Myocyte (in vitro differentiated cells): Measurements from ENCODE around the gene PLEKHG3. TPM values are rescaled to one million over a fixed set of nuclear protein-coding genes. Genes with fewer than 3 reads are reported as not detected.
"Not testable (repeated sequence)": the region's sequence is repeated elsewhere in the genome, so short reads cannot be mapped to it uniquely, and the experiment has no call there.

Source experiments
- DNase-seq: peaks from one replicate; pipeline ENCODE4 v3.0.0-alpha.2; 2012; ENCODE audit warnings: low read depth
- polyA plus RNA-seq: library from polyadenylated mRNA; unstranded; fragments of >200 nt; gene quantifications from one replicate; pipeline ENCODE4 v1.2.1, GENCODE V29; 2012; ENCODE audit warnings: missing spikeins
- total RNA-seq: library from RNA; depleted of rRNA; stranded (reverse); fragments of >200 nt; gene quantifications from 2 replicates; pipeline ENCODE4 v1.2.3, GENCODE V29; 2014

PLEKHG3 gene
- total RNA-seq = 4.4 and 5.2 TPM in 2 replicates
- 5.8 TPM for polyA plus RNA-seq

DNA sequence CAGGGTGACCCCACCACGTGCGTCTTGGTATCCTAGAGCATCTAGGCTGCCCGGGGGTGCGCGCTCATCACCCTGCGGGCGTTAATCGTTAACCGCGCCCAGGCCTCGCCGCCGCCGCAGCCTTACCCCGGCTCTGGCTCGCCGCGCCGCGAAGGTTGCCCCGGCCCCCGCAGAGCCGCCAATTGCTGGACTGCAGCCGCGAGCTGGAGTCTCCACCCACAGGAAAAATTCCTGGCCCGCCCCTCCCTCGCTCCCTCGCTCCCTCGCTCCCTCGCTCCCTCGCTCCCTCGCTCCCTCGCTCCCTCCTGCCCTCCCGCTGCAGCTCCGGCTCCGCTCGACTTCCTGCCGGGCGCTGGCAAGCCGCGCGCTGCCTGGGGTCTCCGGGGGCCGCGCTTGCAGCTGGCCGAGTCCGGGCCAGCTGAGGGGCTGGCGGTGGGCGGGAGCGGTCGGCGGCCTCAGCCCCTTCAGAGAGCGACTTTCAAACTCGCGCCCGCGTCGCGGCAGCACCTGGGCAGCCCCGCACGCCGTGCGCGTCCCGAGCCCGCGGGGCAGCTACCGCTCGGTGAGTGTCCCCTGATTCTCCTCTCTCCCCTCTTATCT, at the start of gene PLEKHG3:
TSS of gene PLEKHG3 (plus strand) at position 282 of the 600 bp plus-strand sequence. CDS start 23,208 bp downstream, outside the sequence.
- peak; percentile 68 for DNase-seq

DNA sequence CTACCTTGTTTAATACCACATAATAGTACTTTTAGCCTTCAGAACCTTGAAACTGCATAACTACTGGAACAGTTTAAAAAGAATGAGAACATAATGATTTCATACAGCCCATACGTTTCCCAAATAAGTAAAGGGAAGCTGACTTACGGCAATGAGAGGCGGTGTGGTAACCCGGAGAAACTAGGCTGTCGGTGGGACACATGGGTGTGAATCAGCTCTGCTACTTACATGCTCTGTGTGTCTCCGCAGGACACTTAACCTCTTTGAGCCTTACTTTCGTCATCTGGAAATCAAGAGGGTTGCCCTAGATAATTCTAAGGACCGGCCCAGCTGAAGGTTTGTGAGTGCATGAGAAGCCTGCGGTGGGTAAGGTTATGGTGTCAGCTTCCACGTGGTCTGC, 49.3 kb upstream of the PLEKHG3 start:
- no peak for DNase-seq

DNA sequence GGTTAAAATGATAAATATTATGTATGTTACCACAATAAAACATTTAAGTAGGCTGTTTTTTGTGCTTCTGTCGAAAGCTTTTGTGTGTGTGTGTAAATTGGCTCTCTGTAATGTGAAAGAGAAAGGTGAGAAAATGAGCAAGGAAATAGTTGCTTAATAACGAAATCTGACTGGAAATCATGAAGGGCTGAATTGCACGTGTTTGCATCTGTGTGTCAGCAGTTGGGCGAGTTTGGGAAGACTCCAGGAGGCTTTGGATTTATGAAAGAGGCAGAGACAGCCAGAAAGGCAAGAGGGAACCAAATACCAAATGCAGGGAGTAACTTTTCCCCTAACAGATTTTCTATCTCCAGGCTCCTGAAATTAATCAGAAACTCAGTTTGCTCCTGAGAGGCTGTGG, 47.2 kb upstream of the PLEKHG3 start:
- DNase-seq = peak; percentile 62

DNA sequence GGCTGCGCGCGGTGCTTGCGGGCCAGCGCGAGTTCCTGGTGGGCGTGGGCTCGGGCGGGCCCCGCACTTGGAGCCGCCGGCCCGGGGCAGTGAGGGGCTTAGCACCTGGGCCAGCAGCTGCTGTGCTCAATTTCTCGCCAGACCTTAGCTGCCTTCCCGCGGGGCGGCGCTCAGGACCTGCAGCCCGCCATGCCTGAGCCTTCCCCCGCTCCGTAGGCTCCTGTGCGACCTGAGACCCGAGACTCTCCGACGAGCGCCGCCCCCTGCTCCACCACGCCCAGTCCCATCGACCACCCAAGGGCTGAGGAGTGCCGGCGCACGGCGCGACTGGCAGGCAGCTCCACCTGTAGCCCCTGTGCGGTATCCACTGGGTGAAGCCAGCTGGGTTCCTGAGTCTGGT, 46.0 kb upstream of the PLEKHG3 start:
- no peak for DNase-seq

DNA sequence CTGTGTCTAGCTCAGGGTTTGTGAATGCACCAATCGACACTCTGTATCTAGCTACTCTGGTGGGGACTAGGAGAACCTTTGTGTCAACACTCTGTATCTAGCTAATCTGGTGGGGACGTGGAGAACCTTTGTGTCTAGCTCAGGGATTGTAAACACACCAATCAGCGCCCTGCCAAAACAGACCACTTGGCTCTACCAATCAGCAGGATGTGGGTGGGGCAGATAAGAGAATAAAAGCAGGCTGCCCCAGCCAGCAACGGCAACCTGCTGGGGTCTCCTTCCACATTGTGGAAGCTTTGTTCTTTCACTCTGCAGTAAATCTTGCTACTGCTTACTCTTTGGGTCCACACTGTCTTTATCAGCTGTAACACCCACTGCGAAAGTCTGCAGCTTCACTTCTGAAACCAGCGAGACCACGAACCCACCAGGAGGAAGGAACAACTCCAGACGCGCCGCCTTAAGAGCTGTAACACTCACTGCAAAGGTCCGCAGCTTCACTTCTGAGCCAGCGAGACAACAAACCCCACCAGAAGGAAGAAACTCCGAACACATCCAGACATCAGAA, 45.4 kb upstream of the PLEKHG3 start:
- not testable (repeated sequence) for DNase-seq

DNA sequence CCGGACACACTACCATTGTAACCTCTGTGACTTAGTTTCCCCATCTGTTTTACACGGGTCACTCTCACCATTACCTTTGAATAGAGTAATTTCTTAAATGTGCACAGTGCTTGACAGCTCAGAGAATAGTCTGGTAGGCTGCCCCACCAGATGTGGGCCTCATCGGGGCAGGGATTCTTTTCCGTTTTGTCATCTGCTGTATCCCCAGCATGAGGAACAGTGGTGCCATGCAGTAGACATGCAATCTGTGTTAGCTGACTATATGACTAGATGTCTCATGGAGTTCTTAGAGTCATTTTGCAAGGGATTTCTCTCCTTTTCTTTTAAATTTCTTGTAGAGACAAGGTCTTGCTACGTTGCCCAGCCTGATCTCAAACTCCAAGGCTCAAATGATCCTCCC, 44.9 kb upstream of the PLEKHG3 start:
- DNase-seq = no peak

DNA sequence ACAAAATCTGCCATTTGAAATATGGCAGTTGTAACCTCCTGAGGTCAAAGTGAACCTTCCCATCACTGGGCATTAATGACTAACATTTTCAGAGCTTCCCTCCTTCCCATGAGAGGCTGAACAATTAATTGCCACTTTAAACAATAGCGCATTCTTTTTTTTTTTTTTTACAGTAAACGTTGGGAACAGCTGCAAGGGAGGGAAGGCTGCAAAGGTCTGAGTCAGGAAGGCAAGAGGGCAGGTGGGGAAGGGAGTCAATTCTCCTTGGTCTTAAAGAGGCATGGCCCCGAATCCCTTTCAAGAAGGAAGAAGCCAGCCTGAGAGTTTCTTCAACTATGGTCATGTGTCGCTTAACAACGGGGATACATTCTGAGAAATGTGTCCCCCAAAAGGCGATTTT, 41.0 kb upstream of the PLEKHG3 start:
- DNase-seq = peak; percentile 77

DNA sequence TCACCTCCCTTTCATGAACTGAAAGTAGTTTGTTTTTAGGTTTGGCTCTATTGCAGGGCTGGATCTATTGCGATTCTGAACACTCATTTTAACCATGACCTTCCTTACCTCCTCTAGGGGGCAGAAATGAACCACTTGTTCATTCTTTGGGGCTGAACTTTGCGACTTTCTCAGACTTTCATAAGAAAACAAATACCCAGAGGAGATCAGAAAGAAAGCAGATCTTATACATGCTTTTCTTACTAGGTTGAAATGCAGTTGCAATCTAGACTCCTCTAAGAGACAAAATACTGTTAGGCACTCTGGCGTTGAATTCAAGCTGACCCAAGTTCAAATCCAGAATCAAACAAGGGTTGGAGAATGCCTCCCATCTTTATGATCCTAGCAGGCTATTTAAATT, 32.6 kb upstream of the PLEKHG3 start:
- DNase-seq = peak; percentile 76

DNA sequence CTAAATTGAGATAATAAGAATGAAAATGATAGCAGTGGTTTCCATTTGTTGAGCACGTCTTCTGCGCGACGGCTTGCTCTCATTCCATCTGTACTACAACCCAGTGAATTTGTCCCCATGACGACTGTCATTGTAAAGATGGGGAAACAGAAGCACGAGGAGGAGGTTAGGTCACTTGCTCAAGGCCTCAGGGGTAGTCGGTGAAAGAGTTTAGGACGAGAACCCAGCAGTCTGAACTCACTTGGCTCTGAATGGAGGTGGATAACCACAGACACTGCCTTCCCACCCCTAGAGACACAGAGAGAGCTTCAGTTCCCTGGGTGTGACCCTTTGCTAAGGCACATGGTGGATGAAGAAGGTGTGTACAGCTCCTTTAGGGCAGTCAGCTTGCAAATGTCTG, 30.9 kb upstream of the PLEKHG3 start:
- no peak for DNase-seq

DNA sequence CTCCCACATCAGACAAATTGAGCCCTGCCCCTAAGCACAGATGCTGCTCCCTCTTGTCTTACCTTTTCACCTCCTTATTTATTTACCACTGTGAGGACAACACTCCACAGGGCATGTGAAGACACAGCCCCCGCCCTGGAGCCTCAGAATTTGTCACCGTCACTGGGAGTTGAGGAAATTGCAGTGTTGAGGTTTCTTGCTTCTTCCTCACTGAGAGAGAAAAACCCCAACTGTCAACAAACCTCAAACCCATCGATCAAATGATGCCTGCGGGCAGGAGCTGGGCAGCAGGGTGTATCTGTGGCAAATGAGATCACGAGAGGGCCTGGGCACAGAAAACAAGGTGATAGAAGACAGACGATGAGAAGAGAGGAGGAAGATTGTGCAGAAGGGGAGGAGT, 30.5 kb upstream of the PLEKHG3 start:
- peak; percentile 55 for DNase-seq

DNA sequence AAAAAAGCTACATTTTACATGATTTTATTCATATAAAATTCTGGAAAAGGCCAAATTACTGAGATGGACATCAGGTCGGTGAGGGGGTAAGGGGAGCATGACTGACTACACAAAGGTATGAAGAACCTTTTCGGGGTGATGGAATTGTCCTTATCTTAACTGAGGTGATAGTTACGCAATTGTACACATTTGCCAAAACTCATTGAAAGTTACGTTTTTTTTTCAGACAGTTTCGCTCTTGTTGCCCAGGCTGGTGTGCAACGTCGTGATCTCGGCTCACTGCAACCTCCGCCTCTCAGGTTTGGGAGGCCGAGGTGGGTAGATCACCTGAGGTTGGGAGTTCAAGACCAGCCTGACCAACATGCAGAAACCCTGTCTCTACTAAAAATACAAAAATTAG, 29.4 kb upstream of the PLEKHG3 start:
- no peak for DNase-seq

DNA sequence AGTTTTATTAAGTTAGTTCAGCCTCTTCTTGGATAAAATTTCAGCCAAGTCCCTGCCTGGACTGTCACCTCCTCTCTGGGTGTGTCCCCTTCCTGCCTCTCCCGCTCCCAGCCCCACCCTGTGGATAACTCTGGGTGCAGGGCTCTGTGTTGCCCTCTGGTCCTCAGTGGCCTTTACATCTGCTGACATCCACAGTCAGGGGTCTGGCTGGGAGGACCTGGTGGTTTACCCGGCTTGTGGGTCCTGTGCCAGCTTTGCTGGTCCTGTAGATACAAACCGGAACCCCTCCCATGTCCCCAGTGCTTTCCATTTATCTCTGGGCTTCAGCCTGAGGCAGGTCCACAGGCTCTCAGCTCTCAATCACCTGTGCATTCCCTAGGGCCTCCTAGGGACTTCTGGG, 28.9 kb upstream of the PLEKHG3 start:
- no peak for DNase-seq

DNA sequence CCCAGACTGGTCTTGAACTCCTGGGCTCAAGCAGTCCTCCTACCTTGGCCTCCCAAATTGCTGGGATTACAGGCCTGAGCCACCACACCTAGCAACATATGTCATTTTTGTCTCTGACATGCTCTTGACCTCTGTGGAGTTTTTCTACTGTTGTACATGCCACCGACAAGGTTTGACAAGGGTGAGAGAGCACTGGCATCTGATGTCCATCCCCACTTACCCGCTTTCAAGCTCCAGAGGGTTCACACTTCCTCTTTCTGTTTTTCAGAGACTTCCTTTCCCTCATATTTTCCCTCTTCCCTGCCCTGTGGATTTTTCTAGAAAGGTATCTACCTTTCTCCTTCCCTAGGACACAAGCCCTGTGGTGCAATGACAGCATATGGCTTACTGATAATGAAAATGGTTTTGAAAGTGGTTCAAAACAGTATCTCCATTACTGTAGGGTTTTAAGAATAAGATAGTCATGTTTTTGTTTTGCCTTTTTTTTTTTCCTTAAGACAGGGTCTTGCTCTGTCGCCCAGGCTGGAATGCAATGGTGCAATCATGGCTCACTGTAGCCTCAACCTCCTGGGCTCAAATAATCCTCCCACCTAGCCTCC, 27.7 kb upstream of the PLEKHG3 start:
- no peak for DNase-seq

DNA sequence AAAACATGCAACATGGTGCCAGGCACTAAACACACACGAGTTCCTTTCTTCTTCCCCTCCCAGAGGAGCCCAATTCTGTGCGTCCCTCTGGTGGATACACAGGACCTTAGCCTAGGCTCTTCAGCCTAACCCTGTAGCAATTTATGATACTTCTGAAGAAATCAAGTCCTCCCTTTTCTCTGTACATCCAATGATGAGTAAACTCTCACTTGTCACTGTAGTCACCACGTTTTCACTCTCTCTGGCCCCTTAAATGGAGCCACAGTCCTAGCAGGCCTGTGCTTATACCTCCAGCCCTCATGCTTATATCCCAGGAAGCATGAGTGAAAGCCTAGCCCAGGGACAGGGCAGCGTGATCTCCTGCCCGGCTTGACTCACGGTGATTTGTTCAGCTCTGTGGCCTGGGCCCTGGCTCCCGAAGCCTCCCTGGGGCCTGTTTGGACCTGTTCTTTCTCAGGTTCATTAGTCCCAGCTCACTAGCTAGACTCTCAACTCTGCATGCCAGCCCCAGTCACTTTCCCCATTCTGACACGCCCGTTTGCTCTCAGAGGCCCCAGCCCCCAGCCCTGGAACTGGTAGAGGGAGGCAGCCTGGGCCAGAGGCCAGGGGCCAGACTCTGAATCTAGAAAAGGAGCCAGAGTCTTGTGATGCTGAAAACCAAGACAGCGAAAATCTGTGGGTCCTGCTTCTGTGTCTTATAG, 24.1 kb upstream of the PLEKHG3 start:
- no peak for DNase-seq

DNA sequence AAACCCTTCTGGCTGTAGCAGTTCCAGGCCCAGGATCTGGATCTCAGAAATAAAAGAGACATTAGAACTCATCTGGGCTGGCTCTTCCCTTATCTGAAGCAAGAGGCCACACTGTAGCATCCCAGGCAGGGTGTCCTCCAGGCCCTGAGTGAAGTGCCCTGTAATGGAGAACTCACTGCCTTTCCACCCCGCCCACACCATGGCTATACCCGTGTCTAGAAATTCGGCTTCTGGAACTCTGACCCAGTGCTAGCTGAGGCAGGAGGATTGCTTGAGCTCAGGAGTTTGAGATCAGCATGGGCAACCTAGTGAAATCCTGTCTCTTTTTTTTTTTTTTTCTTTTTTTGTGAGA, 23.5 kb upstream of the PLEKHG3 start:
- DNase-seq = no peak

DNA sequence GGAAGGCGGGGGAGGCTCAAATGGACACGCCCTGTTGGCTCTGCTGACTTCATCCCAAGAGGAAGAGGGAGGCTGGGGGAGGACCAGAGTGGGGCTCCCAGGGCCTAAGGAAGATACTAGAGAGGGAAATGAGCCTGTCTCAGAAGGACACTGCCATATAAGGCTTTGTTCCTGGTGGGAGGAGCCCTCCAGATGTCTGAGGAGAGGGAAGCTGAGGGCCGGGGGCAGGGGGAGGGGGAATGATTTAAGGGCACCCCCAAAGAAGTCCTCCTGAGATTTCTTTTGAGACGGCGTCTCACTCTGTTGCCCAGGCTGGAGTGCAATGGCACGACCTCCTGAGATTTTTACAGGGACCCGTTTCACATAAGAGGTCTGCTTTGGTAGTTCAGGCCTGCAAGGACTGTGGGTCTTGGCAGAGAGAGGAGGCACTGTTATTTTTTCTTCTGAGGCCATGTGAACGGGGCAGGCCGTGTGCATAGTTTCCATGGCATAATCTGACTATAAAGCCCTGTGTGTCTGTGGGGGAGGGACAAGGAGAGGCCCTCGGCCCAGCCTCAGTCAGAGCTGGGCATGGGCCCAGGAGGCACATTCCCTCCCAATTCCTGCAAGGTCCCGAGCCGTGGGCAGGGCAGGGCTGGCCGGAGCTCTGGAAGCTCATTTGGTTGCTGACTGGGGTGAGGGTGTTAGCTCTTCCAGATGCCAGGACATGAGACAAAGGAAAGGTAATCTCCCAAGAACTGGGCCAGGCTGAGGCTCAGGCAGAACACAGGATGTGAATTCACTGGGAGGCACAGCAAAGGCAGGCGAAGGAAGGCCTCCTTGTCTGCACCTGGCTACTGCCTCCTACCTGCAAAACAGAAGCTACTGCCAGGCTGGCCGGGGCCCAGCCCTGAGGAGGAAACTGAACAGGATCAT, 22.2 kb upstream of the PLEKHG3 start:
- DNase-seq = peak; percentile 67

DNA sequence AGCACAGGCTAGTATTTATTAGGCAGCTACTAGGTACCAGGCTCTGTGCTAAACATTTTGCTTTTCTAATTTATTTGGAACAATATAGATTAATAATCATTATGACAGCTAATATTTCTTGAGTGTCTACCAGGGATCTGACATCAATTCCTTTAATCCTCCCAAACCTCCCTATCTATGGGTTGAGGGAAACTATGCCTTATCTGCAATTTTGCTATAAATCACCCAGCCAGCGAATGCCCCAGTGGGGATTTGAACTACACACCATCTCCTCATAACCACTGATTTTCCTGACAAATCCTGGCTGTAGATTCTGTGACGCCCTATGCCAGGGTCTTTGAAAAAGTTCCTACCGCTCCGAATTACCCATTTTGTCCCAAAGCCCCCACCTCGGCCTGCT, 21.4 kb upstream of the PLEKHG3 start:
- DNase-seq = no peak

DNA sequence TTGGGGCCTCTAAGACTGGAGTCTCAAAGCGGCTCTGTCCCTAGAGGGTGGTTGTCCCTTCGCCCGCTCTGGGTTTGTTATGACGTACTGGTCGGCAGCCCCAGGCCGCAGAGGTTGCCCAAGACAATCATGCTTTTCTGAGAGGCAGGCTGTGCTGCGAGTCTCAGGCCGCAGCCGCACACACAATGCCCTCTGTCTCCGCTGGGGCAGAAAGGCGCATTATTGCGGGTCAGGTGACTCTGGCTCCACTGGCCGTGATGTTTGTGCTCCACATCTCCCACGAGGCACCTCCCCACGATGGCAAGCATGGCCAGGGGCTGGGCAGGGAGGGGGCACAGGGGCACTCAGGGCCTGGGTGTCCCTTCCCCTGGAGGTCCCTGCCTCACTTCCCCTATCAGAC, 21.0 kb upstream of the PLEKHG3 start:
- no peak for DNase-seq

DNA sequence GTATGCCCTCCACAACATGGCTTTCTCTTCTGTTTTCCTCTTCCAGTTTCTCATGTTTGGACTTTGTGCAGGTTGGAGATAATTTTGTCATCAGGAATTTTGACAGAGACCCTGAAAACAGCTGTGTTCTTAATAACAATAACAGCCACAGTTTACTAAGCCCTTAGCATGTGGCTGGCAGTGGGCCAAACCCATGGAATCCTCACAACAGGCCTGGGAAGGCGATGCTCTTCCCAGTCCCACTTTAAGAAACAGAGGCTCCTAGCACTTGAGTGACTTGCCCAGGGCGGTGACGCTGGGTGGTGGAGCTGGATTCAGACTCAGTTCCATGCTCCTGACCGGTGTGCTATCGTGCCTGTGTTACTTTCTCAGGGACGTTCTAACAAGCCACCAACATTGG, 20.1 kb upstream of the PLEKHG3 start:
- peak; percentile 96 for DNase-seq

DNA sequence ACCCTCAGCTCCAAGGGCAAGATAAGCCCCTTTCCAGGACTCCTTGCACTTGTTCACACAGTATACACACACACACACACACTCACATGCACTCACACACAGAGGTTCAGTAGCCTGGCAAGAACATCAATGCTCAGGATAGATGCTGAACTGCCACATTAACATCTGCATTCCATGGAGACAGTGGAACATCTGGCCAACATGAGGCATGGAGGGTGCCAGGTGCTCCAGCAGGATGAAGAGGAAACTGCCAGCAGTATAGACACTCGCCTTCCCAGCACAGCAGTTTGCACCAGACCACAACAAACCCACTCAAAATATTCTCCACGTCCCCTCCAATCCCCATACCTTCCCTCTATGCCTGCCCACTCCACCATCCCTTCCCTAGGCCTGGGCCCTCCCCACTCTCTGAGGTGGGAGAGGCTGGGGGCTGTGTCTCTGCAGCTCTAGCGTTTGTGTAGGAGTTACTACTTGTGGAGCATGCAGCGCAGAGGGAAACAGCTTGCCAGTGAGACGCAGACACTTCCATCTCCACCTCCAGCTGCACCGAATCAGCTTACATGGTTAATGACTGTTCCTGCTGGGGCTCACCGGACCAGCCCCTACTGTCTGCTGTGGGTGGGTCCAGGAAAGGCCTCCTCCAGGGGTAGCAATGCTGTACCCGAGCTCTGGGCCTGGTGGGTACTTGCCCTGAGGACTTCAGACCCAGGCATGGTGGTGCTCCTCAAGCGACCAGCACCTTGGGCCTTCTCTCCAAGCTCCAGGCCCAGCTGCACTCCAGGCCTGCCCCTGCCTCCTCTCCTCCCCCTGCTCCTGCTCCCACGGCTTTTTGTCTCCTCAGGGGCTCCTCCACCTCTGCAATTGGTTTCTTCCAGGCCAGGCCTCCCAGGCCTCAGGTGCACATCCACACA, 18.6 kb upstream of the PLEKHG3 start:
- no peak for DNase-seq

DNA sequence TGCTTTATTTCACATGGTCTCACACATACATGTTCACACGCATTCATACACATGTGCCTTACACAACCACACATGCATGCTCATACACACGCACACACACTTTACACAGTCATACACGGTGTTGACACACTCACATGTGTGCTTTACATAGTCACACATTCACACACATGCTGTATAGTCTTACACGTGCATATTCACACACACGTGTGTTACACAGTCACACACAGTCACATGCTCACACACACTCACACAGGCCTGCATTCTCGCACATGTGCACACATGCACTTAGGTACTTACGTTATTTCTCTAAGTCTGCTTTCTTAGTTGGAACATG, 18.0 kb upstream of the PLEKHG3 start:
- no peak for DNase-seq
